MM.1S (cell line): Measurements from ENCODE around the gene SMIM13.

Source experiments
- CTCF ChIP-seq: fragments of 300-600 bp; sonication (generic); IDR thresholded peaks from 2 replicates; pipeline ENCODE4 v1.5.1; 2016; ENCODE audit warnings: antibody characterized with exemption, low read length, mixed read lengths
- EZH2 ChIP-seq: fragments of 300-600 bp; sonication (generic); optimal IDR thresholded peaks from 2 replicates; pipeline ENCODE3; 2017; ENCODE audit warnings: low read depth, mild to moderate bottlenecking, antibody characterized with exemption, low read length, mixed read lengths

- TF ChIP-seq CTCF: no peak
- no peak for TF ChIP-seq EZH2
Observed at GRCh38 chr6:11143394-11144371, 50.0 kb downstream of the SMIM13 start.
